ENCODE measurements around the gene SULT1A2. TPM values are rescaled to one million over a fixed set of nuclear protein-coding genes. Genes with fewer than 3 reads are reported as not detected.

Gene SULT1A2
- total and polyA plus RNA-seq, 2 of the 13 experiments (the other 11 are each of a cell fraction or from before 2014, with no cell fraction given) = 33.0 to 34.2 TPM

DNA sequence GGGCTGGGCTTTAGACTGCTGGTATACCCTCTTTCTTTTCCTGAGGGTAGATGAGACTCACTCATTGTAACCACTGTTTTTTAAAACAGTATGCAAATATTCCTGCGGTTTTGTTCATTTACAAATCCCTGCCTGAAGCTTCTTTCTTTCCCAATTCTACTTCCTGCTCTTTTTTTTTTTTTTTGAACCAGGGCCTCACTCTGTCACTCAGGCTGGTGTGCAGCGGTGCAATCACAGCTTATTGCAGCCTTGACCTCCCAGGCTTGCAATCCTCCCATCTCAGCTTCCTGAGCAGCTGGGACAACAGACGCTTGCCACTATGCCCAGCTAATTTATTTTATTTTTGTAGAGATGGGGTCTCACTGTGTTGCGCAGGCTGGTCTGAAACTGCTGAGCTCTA lies 21.0 kb upstream of the SULT1A2 start (continued):
- TF ChIP-seq, protein P1, sequence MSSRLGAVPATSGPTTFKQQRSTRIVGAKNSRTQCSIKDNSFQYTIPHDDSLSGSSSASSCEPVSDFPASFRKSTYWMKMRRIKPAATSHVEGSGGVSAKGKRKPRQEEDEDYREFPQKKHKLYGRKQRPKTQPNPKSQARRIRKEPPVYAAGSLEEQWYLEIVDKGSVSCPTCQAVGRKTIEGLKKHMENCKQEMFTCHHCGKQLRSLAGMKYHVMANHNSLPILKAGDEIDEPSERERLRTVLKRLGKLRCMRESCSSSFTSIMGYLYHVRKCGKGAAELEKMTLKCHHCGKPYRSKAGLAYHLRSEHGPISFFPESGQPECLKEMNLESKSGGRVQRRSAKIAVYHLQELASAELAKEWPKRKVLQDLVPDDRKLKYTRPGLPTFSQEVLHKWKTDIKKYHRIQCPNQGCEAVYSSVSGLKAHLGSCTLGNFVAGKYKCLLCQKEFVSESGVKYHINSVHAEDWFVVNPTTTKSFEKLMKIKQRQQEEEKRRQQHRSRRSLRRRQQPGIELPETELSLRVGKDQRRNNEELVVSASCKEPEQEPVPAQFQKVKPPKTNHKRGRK (CRISPR knock-in tag; IDR thresholded peaks at IDR 0.05) = no peak
- TF ChIP-seq ZNF317 (CRISPR knock-in tag; IDR thresholded peaks at IDR 0.05) (no peak), SETDB1 (CRISPR knock-in tag; IDR thresholded peaks at IDR 0.05; ENCODE audit: borderline replicate concordance) (no peak), MAF1 (CRISPR knock-in tag; IDR thresholded peaks at IDR 0.05; ENCODE audit: borderline replicate concordance) (no peak), SRSF9 (IDR thresholded peaks at IDR 0.05; ENCODE audit: borderline replicate concordance, insufficient read depth, low read depth, low read length, poor library complexity, severe bottlenecking) (no peak), POLR2A (IDR thresholded peaks at IDR 0.05; ENCODE audit: insufficient read depth in 1 of 2, low read depth in 2 of 2, low read length in 2 of 2) (no peak), ZNF790 (CRISPR knock-in tag; IDR thresholded peaks at IDR 0.05; ENCODE audit: borderline replicate concordance) (no peak), NR2C2 (CRISPR knock-in tag; IDR thresholded peaks at IDR 0.05; ENCODE audit: borderline replicate concordance) (peak; percentile 67), ZKSCAN8 (CRISPR knock-in tag; IDR thresholded peaks at IDR 0.05; ENCODE audit: borderline replicate concordance) (no peak), CHD4 (IDR thresholded peaks at IDR 0.05; ENCODE audit: borderline replicate concordance, low read length) (no peak), SATB2 (CRISPR knock-in tag; IDR thresholded peaks at IDR 0.05) (no peak), ZNF891 (CRISPR knock-in tag; IDR thresholded peaks at IDR 0.05) (no peak), FOXA3 (CRISPR knock-in tag; IDR thresholded peaks at IDR 0.05) (no peak), HDAC1 (CRISPR knock-in tag; IDR thresholded peaks at IDR 0.05) (peak; percentile 57), CREB1 (IDR thresholded peaks at IDR 0.05) (no peak), CREB1 (CRISPR knock-in tag; IDR thresholded peaks at IDR 0.05) (no peak), HDAC2 (CRISPR knock-in tag; IDR thresholded peaks at IDR 0.05) (peak; percentile 46; the same call in 1 of the 2 replicates), NONO (IDR thresholded peaks at IDR 0.05) (no peak), NONO (CRISPR knock-in tag; conservative IDR thresholded peaks at IDR 0.05) (no peak), NFYC (CRISPR knock-in tag; IDR thresholded peaks at IDR 0.05) (no peak), ZNF772 (CRISPR knock-in tag; IDR thresholded peaks at IDR 0.05) (no peak), RNF2 (conservative IDR thresholded peaks at IDR 0.05; ENCODE audit: low read depth) (no peak), CREM (IDR thresholded peaks at IDR 0.05) (no peak), CREM (CRISPR knock-in tag; IDR thresholded peaks at IDR 0.05) (no peak), STAG1 (CRISPR knock-in tag; IDR thresholded peaks at IDR 0.05) (no peak)
- TF ChIP-seq, protein P2, sequence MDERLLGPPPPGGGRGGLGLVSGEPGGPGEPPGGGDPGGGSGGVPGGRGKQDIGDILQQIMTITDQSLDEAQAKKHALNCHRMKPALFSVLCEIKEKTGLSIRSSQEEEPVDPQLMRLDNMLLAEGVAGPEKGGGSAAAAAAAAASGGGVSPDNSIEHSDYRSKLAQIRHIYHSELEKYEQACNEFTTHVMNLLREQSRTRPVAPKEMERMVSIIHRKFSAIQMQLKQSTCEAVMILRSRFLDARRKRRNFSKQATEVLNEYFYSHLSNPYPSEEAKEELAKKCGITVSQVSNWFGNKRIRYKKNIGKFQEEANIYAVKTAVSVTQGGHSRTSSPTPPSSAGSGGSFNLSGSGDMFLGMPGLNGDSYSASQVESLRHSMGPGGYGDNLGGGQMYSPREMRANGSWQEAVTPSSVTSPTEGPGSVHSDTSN (CRISPR knock-in tag; IDR thresholded peaks at IDR 0.05) = peak; percentile 40; the same call in 1 of the 2 replicates
